LHCN-M2 (cell line): ENCODE data around the gene TLR9. TPM values are rescaled to one million over a fixed set of nuclear protein-coding genes. Genes with fewer than 3 reads are reported as not detected.

Source experiments
- DNase-seq: peaks from one replicate; pipeline ENCODE4 v3.0.0-alpha.2; 2012; ENCODE audit warnings: low read depth
- total RNA-seq: library from RNA; depleted of rRNA; stranded (reverse); fragments of >200 nt; gene quantifications from 2 replicates; pipeline ENCODE4 v1.2.3, GENCODE V29; 2014

The TLR9 gene
- total RNA-seq, 1 experiment from 2014 or later: under 0.01 TPM

- no peak for DNase-seq
These were observed 22.1 kb upstream of the TLR9 start for GRCh38 chr3:52247409-52248164.

- no peak for DNase-seq
These were observed 21.4 kb upstream of the TLR9 start for GRCh38 chr3:52246728-52247408.

- no peak for DNase-seq
These were observed 20.8 kb upstream of the TLR9 start for GRCh38 chr3:52246264-52246620.

- peak; percentile 42 for DNase-seq
These were observed 20.1 kb upstream of the TLR9 start, which contains the start of gene PPM1M for GRCh38 chr3:52245322-52246263. Gene PPM1M (plus strand): TSS chr3:52245759. CDS start chr3:52245825, 66 bp downstream.

GRCh38 chr3:52243791-52244628, 18.6 kb upstream of the TLR9 start:
- DNase-seq: no peak

GRCh38 chr3:52242039-52242438, 16.6 kb upstream of the TLR9 start:
- no peak for DNase-seq

GRCh38 chr3:52240886-52241370, 15.5 kb upstream of the TLR9 start:
- no peak for DNase-seq

- DNase-seq: peak; percentile 88
These were observed 14.8 kb upstream of the TLR9 start for GRCh38 chr3:52240059-52240885.

- DNase-seq: peak; percentile 70
These were observed 13.6 kb upstream of the TLR9 start, which contains the start of gene TWF2 for GRCh38 chr3:52238761-52239701. Gene TWF2 (minus strand): TSS chr3:52239158. CDS start chr3:52239016, 142 bp downstream.

GRCh38 chr3:52238193-52238760, 12.8 kb upstream of the TLR9 start:
- no peak for DNase-seq

GRCh38 chr3:52237657-52238172, 12.3 kb upstream of the TLR9 start:
- peak; percentile 81 for DNase-seq

- no peak for DNase-seq
These were observed 11.7 kb upstream of the TLR9 start for GRCh38 chr3:52237006-52237656.

GRCh38 chr3:52236424-52236886, 11.0 kb upstream of the TLR9 start:
- DNase-seq: no peak

GRCh38 chr3:52234516-52235447, 9.3 kb upstream of the TLR9 start:
- no peak for DNase-seq

- no peak for DNase-seq
These were observed 8.5 kb upstream of the TLR9 start for GRCh38 chr3:52233968-52234367.

GRCh38 chr3:52233108-52233591, 7.7 kb upstream of the TLR9 start:
- DNase-seq: no peak
